Upper lobe of left lung (tissue), 6 donors: ENCODE results near the gene FGGY. TPM values are rescaled to one million over a fixed set of nuclear protein-coding genes. Genes with fewer than 3 reads are reported as not detected.
"Not testable (repeated sequence)": the region's sequence is repeated elsewhere in the genome, so short reads cannot be mapped to it uniquely, and the experiment has no call there.

Experiments used
- ATAC-seq, 2 donors: fragments of 200-7000 bp; cut with Tn5 transposase; one replicate each; pipeline ENCODE4 v1.9.1; 2022; ENCODE audit warnings: mild to moderate bottlenecking in 2 of 2, moderate library complexity in 2 of 2; ENCODE audit not compliant: low FRiP score in 2 of 2
- DNase-seq, 2 donors: peaks; one replicate each; pipeline ENCODE4 v3.0.0-alpha.2; 2019 to 2020
- H3K27ac ChIP-seq, 4 donors: fragments of 200-600 bp; sonication (generic); one replicate each; pipeline ENCODE4 v1.5.1; 2016 to 2019
- H3K27me3 ChIP-seq, 4 donors: fragments of 200-600 bp; sonication (generic); one replicate each; pipeline ENCODE4 v1.5.1; 2017 to 2019
- H3K36me3 ChIP-seq, 4 donors: fragments of 200-600 bp; sonication (generic); one replicate each; pipeline ENCODE4 v1.5.1; 2016 to 2019
- H3K4me1 ChIP-seq, 4 donors: fragments of 200-600 bp; sonication (generic); one replicate each; pipeline ENCODE4 v1.5.1; 2018 to 2019
- H3K4me3 ChIP-seq, 4 donors: fragments of 200-600 bp; sonication (generic); one replicate each; pipeline ENCODE4 v1.5.1; 2017 to 2019; ENCODE audit warnings: mild to moderate bottlenecking in 2 of 4, moderate library complexity in 1 of 4
- H3K9me3 ChIP-seq, 4 donors: fragments of 200-600 bp; sonication (generic); one replicate each; pipeline ENCODE4 v1.5.1; 2018 to 2019
- CTCF ChIP-seq, 6 experiments: fragments of 450-650 bp in 4 of 6; fragments of 200-600 bp in 2 of 6; sonication (generic) in 2 of 6; IDR thresholded peaks; one replicate each; pipeline ENCODE4 v1.5.1; 2016 to 2019; ENCODE audit warnings: antibody characterized with exemption in 6 of 6
- EP300 ChIP-seq, 4 donors: sonication (generic); formaldehyde crosslinking; IDR thresholded peaks; one replicate each; pipeline ENCODE4 v1.5.1; 2017; ENCODE audit warnings: antibody characterized with exemption in 4 of 4, control low read depth in 2 of 4
- POLR2A ChIP-seq, 4 donors: fragments of 450-650 bp; IDR thresholded peaks; one replicate each; pipeline ENCODE4 v1.5.1; 2016 to 2017; ENCODE audit warnings: antibody characterized with exemption in 4 of 4, mild to moderate bottlenecking in 2 of 4
- POLR2AphosphoS5 ChIP-seq, 2 donors: sonication (generic); formaldehyde crosslinking; IDR thresholded peaks; one replicate each; pipeline ENCODE4 v1.5.1; 2017; ENCODE audit warnings: antibody characterized with exemption in 2 of 2
- WGBS, 2 donors: methylation state at CpG; one replicate each; pipeline ENCODE4 v1.1.5; 2017 to 2018; 5-methylcytosine and 5-hydroxymethylcytosine counted together
- total RNA-seq, 6 donors: library from RNA; depleted of rRNA in 4 of 6; stranded (reverse); fragments of >200 nt in 4 of 6; gene quantifications; one replicate each; pipeline versions ENCODE4 v1.1.0 to v1.2.1, GENCODE V29; 2016 to 2021
- donor health status: DM: no; HTN: no; CAD: no; lungs with moderate emphysema.
- donor health status: DM: no; HTN: yes; CAD: no; lungs with severe emphysema.

The FGGY gene
- total RNA-seq, 6 donors from 2014 or later: 11.8 to 51.3 (median 22.6) TPM

- no peak for TF ChIP-seq EP300 (IDR thresholded peaks at IDR 0.05)
- TF ChIP-seq POLR2A (IDR thresholded peaks at IDR 0.05): no peak
- no peak for TF ChIP-seq CTCF (IDR thresholded peaks at IDR 0.05)
- no peak for TF ChIP-seq POLR2AphosphoS5 (IDR thresholded peaks at IDR 0.05)
- Histone ChIP-seq H3K9me3 (no peaks in the 10 kb centered on the region), H3K36me3 (no peaks in the 10 kb centered on the region), H3K27me3 (no peaks in the 10 kb centered on the region), H3K4me1 (no peaks in the 10 kb centered on the region), H3K4me3 (no peak overlapping the region), H3K27ac (no peak overlapping the region)
- DNase-seq (no peak), ATAC-seq (no peak)
- WGBS, 2 donors: 71 to 85% methylated on average over 3 of the region's 3 CpGs
These were observed 308.3 kb downstream of the FGGY start for GRCh38 chr1:59605184-59605583.

GRCh38 chr1:59605761-59606160, 308.9 kb downstream of the FGGY start:
- Histone ChIP-seq H3K36me3 (no peaks in the 10 kb centered on the region), H3K27me3 (no peaks in the 10 kb centered on the region), H3K4me3 (no peak overlapping the region), H3K4me1 (no peaks in the 10 kb centered on the region), H3K9me3 (peaks cover 0 to 4% (median 0%) of the 10 kb centered on the region in 4 donors), H3K27ac (no peak overlapping the region)
- TF ChIP-seq CTCF (IDR thresholded peaks at IDR 0.05) (no peak), POLR2A (IDR thresholded peaks at IDR 0.05) (no peak), EP300 (IDR thresholded peaks at IDR 0.05) (no peak)
- DNase-seq (no peak), ATAC-seq (no peak)
- WGBS, 2 donors: 0 to 37% methylated on average over 1 of the region's 1 CpG

- WGBS, 2 donors: 89 to 92% methylated on average over 1 of the region's 1 CpG
- no peak for ATAC-seq
- Histone ChIP-seq H3K36me3 (no peaks in the 10 kb centered on the region), H3K4me1 (no peaks in the 10 kb centered on the region), H3K4me3 (no peak overlapping the region), H3K27ac (no peak overlapping the region), H3K27me3 (no peaks in the 10 kb centered on the region), H3K9me3 (peaks cover 0 to 4% (median 0%) of the 10 kb centered on the region in 4 donors)
- TF ChIP-seq EP300 (IDR thresholded peaks at IDR 0.05) (no peak), CTCF (IDR thresholded peaks at IDR 0.05) (no peak), POLR2A (IDR thresholded peaks at IDR 0.05) (no peak), POLR2AphosphoS5 (IDR thresholded peaks at IDR 0.05) (no peak)
- no peak for DNase-seq
These were observed 312.4 kb downstream of the FGGY start for GRCh38 chr1:59609245-59609644.

- peak in 1 of 2 donors; percentile 32 for DNase-seq
These were observed 313.6 kb downstream of the FGGY start for GRCh38 chr1:59610499-59610898.

GRCh38 chr1:59617434-59617833, 320.5 kb downstream of the FGGY start:
- no peak for ATAC-seq

More at GRCh38 chr1:59610499-59610898, 313.6 kb downstream of the FGGY start:
- H3K27me3 ChIP-seq, H3K4me3 ChIP-seq, H3K36me3 ChIP-seq, ATAC-seq, H3K27ac ChIP-seq, H3K4me1 ChIP-seq, H3K9me3 ChIP-seq: not testable (repeated sequence)
- WGBS, 2 donors: 93 to 99% methylated on average over 8 to 13 of the region's 13 CpGs

More at GRCh38 chr1:59617434-59617833, 320.5 kb downstream of the FGGY start:
- Histone ChIP-seq H3K27ac (no peak overlapping the region), H3K27me3 (no peaks in the 10 kb centered on the region), H3K4me1 (no peaks in the 10 kb centered on the region), H3K4me3 (no peak overlapping the region), H3K36me3 (no peaks in the 10 kb centered on the region), H3K9me3 (no peaks in the 10 kb centered on the region)
- TF ChIP-seq EP300 (IDR thresholded peaks at IDR 0.05) (no peak), POLR2AphosphoS5 (IDR thresholded peaks at IDR 0.05) (no peak), CTCF (IDR thresholded peaks at IDR 0.05) (no peak), POLR2A (IDR thresholded peaks at IDR 0.05) (no peak)
- DNase-seq: no peak
- 96 to 99% methylated on average over 3 of the region's 3 CpGs for WGBS, 2 donors
